GM12865 (cell line): ENCODE results near the gene NISCH.
A peak's percentile ranks its signal among the peaks of the same experiment; 100 is the strongest.

Experiments used
- DNase-seq: peaks from one replicate; pipeline ENCODE4 v3.0.0; 2010; ENCODE audit warnings: low read depth
- H3K4me3 ChIP-seq: 2 replicates; pipeline ENCODE4 v1.5.1; 2011; ENCODE audit warnings: mild to moderate bottlenecking, low read depth, low read length, control low read depth
- CTCF ChIP-seq: IDR thresholded peaks from 2 replicates; pipeline ENCODE4 v1.5.1; 2011; ENCODE audit warnings: low read length, control low read depth, low read depth, inconsistent platforms; ENCODE audit not compliant: insufficient read depth; ENCODE audit errors: missing control alignments

Gene NISCH

GRCh38 chr3:52507359-52507758, 52.0 kb downstream of the NISCH start:
- no peak for TF ChIP-seq CTCF
- no peak overlapping the region for H3K4me3 ChIP-seq
- no peak for DNase-seq

GRCh38 chr3:52509753-52510328, 54.4 kb downstream of the NISCH start:
- TF ChIP-seq CTCF: peak; percentile 10
- H3K4me3 ChIP-seq: no peak overlapping the region
- DNase-seq: no peak

GRCh38 chr3:52511509-52511908, 56.1 kb downstream of the NISCH start:
- TF ChIP-seq CTCF: no peak
- no peak for DNase-seq
- no peak overlapping the region for H3K4me3 ChIP-seq

- DNase-seq: no peak
- TF ChIP-seq CTCF: no peak
Measured at GRCh38 chr3:52512105-52512504, 56.7 kb downstream of the NISCH start.

GRCh38 chr3:52512727-52513126, 57.3 kb downstream of the NISCH start:
- no peak for DNase-seq
- no peak for TF ChIP-seq CTCF
- H3K4me3 ChIP-seq: no peak overlapping the region

More at GRCh38 chr3:52512105-52512504, 56.7 kb downstream of the NISCH start:
- no peak overlapping the region for H3K4me3 ChIP-seq

GRCh38 chr3:52513281-52513680, 57.9 kb downstream of the NISCH start:
- DNase-seq: no peak
- no peak for TF ChIP-seq CTCF
- no peak overlapping the region for H3K4me3 ChIP-seq

GRCh38 chr3:52514576-52514975, 59.2 kb downstream of the NISCH start:
- no peak for DNase-seq
- no peak overlapping the region for H3K4me3 ChIP-seq
- no peak for TF ChIP-seq CTCF
